OCI-LY7 (cell line): ENCODE results near the gene ACACB. TPM values are rescaled to one million over a fixed set of nuclear protein-coding genes. Genes with fewer than 3 reads are reported as not detected.
"Not testable (repeated sequence)": the region's sequence is repeated elsewhere in the genome, so short reads cannot be mapped to it uniquely, and the experiment has no call there.

ENCODE experiments used
- BruUV-seq: library from RNA; stranded (reverse); fragments of 400-500 nt; replicated peaks from 2 replicates; lab custom pipeline; 2021; lab: Mats Ljungman, UMichigan
- CTCF ChIA-PET: fragments of 300-600 bp; sonication (Branson Sonifier 250); formaldehyde crosslinking; loops from one replicate; lab custom pipeline; 2022; ENCODE audit warnings: antibody characterized with exemption; ENCODE audit not compliant: unreplicated experiment; lab: Charles Lee
- POLR2A ChIA-PET: fragments of 300-600 bp; sonication (Branson Sonifier 250); formaldehyde crosslinking; loops from one replicate; lab custom pipeline; 2022; ENCODE audit warnings: antibody characterized with exemption; lab: Charles Lee
- DNase-seq: peaks from one replicate; pipeline ENCODE4 v3.0.0-alpha.2; 2015; ENCODE audit warnings: low spot score
- H2AFZ ChIP-seq: fragments of 200-600 bp; sonication (generic), shearing (Covaris generic); 2 replicates; pipeline ENCODE4 v1.6.1; 2014; ENCODE audit warnings: mild to moderate bottlenecking, antibody characterized with exemption, low read length, moderate library complexity
- H3K27ac ChIP-seq: fragments of 200-600 bp; sonication (generic); 2 replicates; pipeline ENCODE4 v1.5.1; 2014; ENCODE audit warnings: mixed run types, low read depth, mild to moderate bottlenecking, moderate library complexity, low read length, inconsistent platforms; ENCODE audit not compliant: poor library complexity, severe bottlenecking
- H3K36me3 ChIP-seq: fragments of 200-600 bp; sonication (generic); 2 replicates; pipeline ENCODE4 v1.6.1; 2014; ENCODE audit warnings: mild to moderate bottlenecking, antibody characterized with exemption, low read length, moderate library complexity, mixed read lengths; ENCODE audit not compliant: insufficient read depth
- H3K4me1 ChIP-seq: fragments of 200-600 bp; sonication (generic); 2 replicates; pipeline ENCODE4 v1.5.1; 2014; ENCODE audit warnings: mild to moderate bottlenecking, low read length; ENCODE audit not compliant: insufficient read depth, poor library complexity, severe bottlenecking
- H3K4me2 ChIP-seq: fragments of 200-600 bp; sonication (generic); 2 replicates; pipeline ENCODE4 v1.6.1; 2014; ENCODE audit warnings: mild to moderate bottlenecking, low read length
- H3K4me3 ChIP-seq: fragments of 200-600 bp; sonication (generic); 2 replicates; pipeline ENCODE4 v1.5.1; 2014; ENCODE audit warnings: mild to moderate bottlenecking, low read depth, low read length; ENCODE audit not compliant: poor library complexity, severe bottlenecking
- H3K79me2 ChIP-seq: fragments of 200-600 bp; sonication (generic); 2 replicates; pipeline ENCODE4 v1.6.1; 2016; ENCODE audit warnings: low read depth, mild to moderate bottlenecking, low read length, moderate library complexity, mixed read lengths; ENCODE audit not compliant: insufficient read depth
- H3K9me2 ChIP-seq: fragments of 200-600 bp; sonication (generic); 2 replicates; pipeline ENCODE4 v1.6.1; 2016; ENCODE audit warnings: mild to moderate bottlenecking, low read length, mixed read lengths; ENCODE audit not compliant: insufficient read depth
- H3K9me3 ChIP-seq: fragments of 200-600 bp; sonication (generic); 2 replicates; pipeline ENCODE4 v1.6.1; 2014; ENCODE audit warnings: mild to moderate bottlenecking, mixed run types, low read length, mixed read lengths
- H4K20me1 ChIP-seq: fragments of 200-600 bp; sonication (generic); 2 replicates; pipeline ENCODE4 v1.6.1; 2014; ENCODE audit warnings: mild to moderate bottlenecking, antibody characterized with exemption, low read length, moderate library complexity, mixed read lengths; ENCODE audit not compliant: insufficient read depth
- CTCF ChIP-seq: fragments of 200-600 bp; sonication (generic); conservative IDR thresholded peaks from 2 replicates; pipeline ENCODE4 v1.5.1; 2014; ENCODE audit warnings: mild to moderate bottlenecking, antibody characterized with exemption, low read length, moderate library complexity, mixed read lengths
- EZH2phosphoT487 ChIP-seq: fragments of 200-600 bp; sonication (generic); IDR thresholded peaks from 2 replicates; pipeline ENCODE4 v1.6.1; 2018; ENCODE audit warnings: low read depth, borderline replicate concordance, mild to moderate bottlenecking, mixed run types, antibody characterized with exemption, low read length, moderate library complexity, mixed read lengths
- intact Hi-C: fragments of 100-400 bp; cut with micrococcal nuclease; formaldehyde crosslinking; loops from one replicate; pipeline ENCODE4 v1.10.0; 2022; ENCODE audit not compliant: unreplicated experiment
- total RNA-seq, 2 experiments: library from RNA; depleted of rRNA in 1 of 2; stranded (reverse); fragments of >200 nt in 1 of 2; shearing (Covaris generic) in 1 of 2; gene quantifications; 2 replicates each; pipeline ENCODE4 v1.2.3, GENCODE V29; 2014 to 2022

The ACACB gene
- total RNA-seq, 2 experiments from 2014 or later, result 19.7 to 45.1 TPM

GRCh38 chr12:109169262-109169661 lies 52.9 kb downstream of the ACACB start:
- H3K9me3 ChIP-seq, result no peaks in the 10 kb centered on the region
- H3K27ac ChIP-seq, result no peak overlapping the region
- no peaks in the 10 kb centered on the region for H4K20me1 ChIP-seq
- no peaks in the 10 kb centered on the region for H3K4me1 ChIP-seq
- H2AFZ ChIP-seq, result no peak overlapping the region
- H3K36me3 ChIP-seq, result peaks cover 57% of the 10 kb centered on the region
- ChIA-PET POLR2A (no interaction called here), CTCF (no interaction called here)
- no peaks in the 10 kb centered on the region for H3K9me2 ChIP-seq
- intact Hi-C loops, result no loop called here
- BruUV-seq, result no TSS peak
- no peak overlapping the region for H3K4me3 ChIP-seq
- TF ChIP-seq CTCF (no peak), EZH2phosphoT487 (no peak)
- DNase-seq, result no peak
- H3K79me2 ChIP-seq, result no peaks in the 10 kb centered on the region
- no peak overlapping the region for H3K4me2 ChIP-seq

GRCh38 chr12:109169686-109170085 lies 53.3 kb downstream of the ACACB start:
- Histone ChIP-seq H3K27ac (no peak overlapping the region), H3K4me1 (no peaks in the 10 kb centered on the region), H3K79me2 (no peaks in the 10 kb centered on the region), H3K36me3 (peaks cover 57% of the 10 kb centered on the region), H3K4me3 (no peak overlapping the region), H4K20me1 (no peaks in the 10 kb centered on the region), H2AFZ (no peak overlapping the region), H3K9me2 (no peaks in the 10 kb centered on the region), H3K9me3 (no peaks in the 10 kb centered on the region), H3K4me2 (no peak overlapping the region)
- TF ChIP-seq EZH2phosphoT487 (no peak), CTCF (no peak)
- intact Hi-C loops, result no loop called here
- POLR2A ChIA-PET, result no interaction called here
- no TSS peak for BruUV-seq
- no peak for DNase-seq
- CTCF ChIA-PET, result no interaction called here

GRCh38 chr12:109170324-109170723 lies 53.9 kb downstream of the ACACB start:
- no peaks in the 10 kb centered on the region for H3K79me2 ChIP-seq
- POLR2A ChIA-PET, result no interaction called here
- H2AFZ ChIP-seq, result no peak overlapping the region
- DNase-seq, result no peak
- no peaks in the 10 kb centered on the region for H4K20me1 ChIP-seq
- no peaks in the 10 kb centered on the region for H3K9me2 ChIP-seq
- no peak overlapping the region for H3K4me3 ChIP-seq
- no peak overlapping the region for H3K27ac ChIP-seq
- intact Hi-C loops, result no loop called here
- no TSS peak for BruUV-seq
- CTCF ChIA-PET, result no interaction called here
- H3K36me3 ChIP-seq, result peaks cover 57% of the 10 kb centered on the region
- no peaks in the 10 kb centered on the region for H3K4me1 ChIP-seq
- H3K9me3 ChIP-seq, result no peaks in the 10 kb centered on the region
- no peak for TF ChIP-seq EZH2phosphoT487
- TF ChIP-seq CTCF, result no peak
- H3K4me2 ChIP-seq, result no peak overlapping the region

- CTCF ChIA-PET, H4K20me1 ChIP-seq, POLR2A ChIA-PET, H3K27ac ChIP-seq, H3K79me2 ChIP-seq, intact Hi-C loops, H2AFZ ChIP-seq, H3K4me3 ChIP-seq, H3K9me2 ChIP-seq, H3K4me1 ChIP-seq, DNase-seq, H3K4me2 ChIP-seq, H3K9me3 ChIP-seq: not testable (repeated sequence)
- BruUV-seq, result TSS peak; percentile 32
- H3K36me3 ChIP-seq, result peaks cover 55% of the 10 kb centered on the region
Measured at GRCh38 chr12:109172787-109173186, 56.4 kb downstream of the ACACB start.
